GM23338 (cell line): Measurements from ENCODE around the gene PSMD8. TPM values are rescaled to one million over a fixed set of nuclear protein-coding genes. Genes with fewer than 3 reads are reported as not detected.

ENCODE experiments used
- ATAC-seq: fragments of 200-7000 bp; cut with Tn5 transposase; 3 replicates; pipeline ENCODE4 v1.9.1; 2020
- DNase-seq: peaks from one replicate; pipeline ENCODE4 v3.0.0-alpha.2; 2015; ENCODE audit warnings: low spot score
- H2AFZ ChIP-seq: fragments of 200-600 bp; sonication (generic); 2 replicates; pipeline ENCODE4 v1.8.0; 2016; ENCODE audit warnings: antibody characterized with exemption, mild to moderate bottlenecking, moderate library complexity
- H3F3A ChIP-seq: fragments of 200-600 bp; sonication (generic); replicated peaks from 2 replicates; pipeline ENCODE4 v1.8.0; 2017; ENCODE audit warnings: antibody characterized with exemption, mixed run types, low read depth
- H3K27ac ChIP-seq: fragments of 200-600 bp; sonication (generic); 2 replicates; pipeline ENCODE4 v1.6.1; 2016; ENCODE audit warnings: low read depth
- H3K27me3 ChIP-seq: fragments of 200-600 bp; sonication (generic); 2 replicates; pipeline ENCODE4 v1.8.0; 2016; ENCODE audit warnings: mild to moderate bottlenecking, mixed run types, moderate library complexity; ENCODE audit not compliant: insufficient read depth
- H3K36me3 ChIP-seq: fragments of 200-600 bp; sonication (generic); 2 replicates; pipeline ENCODE4 v1.8.0; 2016; ENCODE audit warnings: mild to moderate bottlenecking; ENCODE audit not compliant: insufficient read depth
- H3K4me1 ChIP-seq: fragments of 200-600 bp; sonication (generic); 2 replicates; pipeline ENCODE4 v1.8.0; 2016; ENCODE audit warnings: mild to moderate bottlenecking, moderate library complexity; ENCODE audit not compliant: insufficient read depth
- H3K4me2 ChIP-seq: fragments of 200-600 bp; sonication (generic); 2 replicates; pipeline ENCODE4 v1.7.1; 2017; ENCODE audit warnings: mixed run types
- H3K4me3 ChIP-seq: fragments of 200-600 bp; sonication (generic); 2 replicates; pipeline ENCODE4 v1.6.1; 2016; ENCODE audit warnings: mixed run types
- H3K79me2 ChIP-seq: fragments of 200-600 bp; sonication (generic); replicated peaks from 2 replicates; pipeline ENCODE4 v1.8.0; 2017; ENCODE audit warnings: mild to moderate bottlenecking; ENCODE audit not compliant: insufficient read depth
- H3K9me2 ChIP-seq: fragments of 200-600 bp; sonication (generic); 2 replicates; pipeline ENCODE4 v1.8.0; 2017; ENCODE audit not compliant: insufficient read depth
- H4K20me1 ChIP-seq: fragments of 200-600 bp; sonication (generic); replicated peaks from 2 replicates; pipeline ENCODE4 v1.8.0; 2017; ENCODE audit warnings: mild to moderate bottlenecking; ENCODE audit not compliant: insufficient read depth
- H3K27ac Mint-ChIP-seq: 2 replicates; pipeline ENCODE4 v1.8.0; 2020; ENCODE audit warnings: inconsistent platforms, mild to moderate bottlenecking, moderate library complexity, mixed read lengths
- H3K27me3 Mint-ChIP-seq: 3 replicates; pipeline ENCODE4 v1.8.0; 2022; ENCODE audit warnings: low read depth, mild to moderate bottlenecking, moderate library complexity, mixed read lengths, inconsistent platforms; ENCODE audit not compliant: insufficient read depth, poor library complexity
- H3K36me3 Mint-ChIP-seq: 3 replicates; pipeline ENCODE4 v1.8.0; 2021; ENCODE audit warnings: low read depth, mild to moderate bottlenecking, inconsistent platforms, moderate library complexity, mixed read lengths
- H3K4me1 Mint-ChIP-seq: 3 replicates; pipeline ENCODE4 v1.8.0; 2020; ENCODE audit warnings: mild to moderate bottlenecking, inconsistent platforms, mixed read lengths
- H3K4me3 Mint-ChIP-seq: 3 replicates; pipeline ENCODE4 v1.8.0; 2021; ENCODE audit warnings: moderate library complexity, mild to moderate bottlenecking, inconsistent platforms, mixed read lengths
- H3K9me3 Mint-ChIP-seq: 3 replicates; pipeline ENCODE4 v1.8.0; 2020; ENCODE audit warnings: moderate library complexity, mild to moderate bottlenecking, inconsistent platforms, mixed read lengths
- EZH2 ChIP-seq: fragments of 200-600 bp; sonication (generic); IDR thresholded peaks from one replicate; pipeline ENCODE4 v1.8.0; 2017; ENCODE audit warnings: antibody characterized with exemption, mild to moderate bottlenecking, low read depth; ENCODE audit not compliant: unreplicated experiment
- EZH2phosphoT487 ChIP-seq: fragments of 200-600 bp; sonication (generic); IDR thresholded peaks from one replicate; pipeline ENCODE4 v1.8.1; 2018; ENCODE audit warnings: antibody characterized with exemption; ENCODE audit not compliant: unreplicated experiment
- JUNB ChIP-seq: IDR thresholded peaks from one replicate; pipeline ENCODE4 v1.6.1; 2016; ENCODE audit warnings: antibody characterized with exemption; ENCODE audit not compliant: unreplicated experiment
- NANOG ChIP-seq: IDR thresholded peaks from 2 replicates; pipeline ENCODE4 v1.6.1; 2016; ENCODE audit warnings: antibody characterized with exemption, borderline replicate concordance
- STAT1 ChIP-seq: IDR thresholded peaks from one replicate; pipeline ENCODE4 v1.6.1; 2016; ENCODE audit warnings: antibody characterized with exemption; ENCODE audit not compliant: unreplicated experiment
- ZNF114 ChIP-seq: fragments of 250-450 bp; sonication (Bioruptor Pico); IDR thresholded peaks from 2 replicates; pipeline ENCODE4 v1.5.0; 2020; ENCODE audit warnings: mild to moderate bottlenecking, moderate library complexity
- ZNF331 ChIP-seq: fragments of 250-450 bp; sonication (Bioruptor Pico); IDR thresholded peaks from 2 replicates; pipeline ENCODE4 v1.5.0; 2020; ENCODE audit warnings: low read depth, mild to moderate bottlenecking, moderate library complexity
- polyA plus RNA-seq: library from polyadenylated mRNA; unstranded; fragments of >200 nt; fragmentation: Nextera tagmentation; extraction: Ambion mirVana; gene quantifications from 2 replicates; pipeline ENCODE4 v1.2.1, GENCODE V29; 2016
- total RNA-seq: library from RNA; depleted of rRNA; stranded (reverse); fragments of >200 nt; shearing (Covaris generic); gene quantifications from 2 replicates; pipeline ENCODE4 v1.2.3, GENCODE V29; 2014
- TF ChIP-seq, protein P1 (sequence below): IDR thresholded peaks from 2 replicates; pipeline ENCODE4 v1.6.1; 2016; ENCODE audit warnings: antibody characterized with exemption
- TF ChIP-seq, protein P2 (sequence below), 2 experiments: fragments of 200-600 bp in 1 of 2; sonication (generic) in 1 of 2; conservative IDR thresholded peaks; 2 replicates each; pipeline versions ENCODE4 v1.5.1 to v1.6.1; 2016 to 2017; ENCODE audit warnings: antibody characterized with exemption in 2 of 2, low read depth in 2 of 2, mild to moderate bottlenecking in 2 of 2, moderate library complexity in 1 of 2
- TF ChIP-seq, protein P3 (sequence below): fragments of 250-450 bp; sonication (Bioruptor Pico); IDR thresholded peaks from 2 replicates; pipeline ENCODE4 v1.5.0; 2020; ENCODE audit warnings: mild to moderate bottlenecking, moderate library complexity
- TF ChIP-seq, protein P4 (sequence below): IDR thresholded peaks from one replicate; pipeline ENCODE4 v1.6.1; 2018; ENCODE audit warnings: antibody characterized with exemption; ENCODE audit not compliant: unreplicated experiment

Gene PSMD8
- total and polyA plus RNA-seq, 2 experiments from 2014 or later: 129 to 241 TPM

DNA sequence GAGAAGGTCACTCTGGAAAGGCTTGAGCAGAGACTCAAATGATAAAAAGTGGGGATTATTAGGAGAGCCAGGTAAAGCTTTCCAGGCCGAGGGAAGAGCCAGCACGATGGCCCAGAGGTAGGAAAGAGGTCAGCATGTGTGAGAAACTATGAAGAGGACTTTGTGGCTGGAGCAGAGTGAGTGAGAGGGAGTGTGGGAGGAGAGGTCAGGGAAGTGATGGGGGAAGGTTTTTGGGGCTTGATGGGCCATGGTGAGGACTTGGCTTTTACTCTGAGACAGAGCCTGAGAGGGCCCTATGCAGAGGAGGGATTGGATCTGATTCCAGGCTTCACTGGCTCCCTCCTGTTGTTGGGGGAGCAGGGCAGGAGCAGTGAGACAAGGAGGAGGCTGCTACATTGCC is 33.4 kb upstream of the PSMD8 start:
- H3K9me2 ChIP-seq: no peaks in the 10 kb centered on the region
- Mint-ChIP-seq H3K27me3 (peaks cover 13% of the 10 kb centered on the region), H3K4me3 (no peak overlapping the region), H3K9me3 (no peaks in the 10 kb centered on the region), H3K36me3 (no peaks in the 10 kb centered on the region; the same call in 2 of the 3 replicates), H3K4me1 (peaks cover 12% of the 10 kb centered on the region), H3K27ac (no peak overlapping the region)
- no peaks in the 10 kb centered on the region for H3F3A ChIP-seq
- no peak overlapping the region for H2AFZ ChIP-seq
- no peaks in the 10 kb centered on the region for H3K27me3 ChIP-seq
- TF ChIP-seq EZH2 (no peak), EZH2phosphoT487 (no peak), ZNF114 (CRISPR knock-in tag) (no peak), NANOG (no peak), STAT1 (no peak), JUNB (no peak), ZNF331 (CRISPR knock-in tag) (no peak)
- TF ChIP-seq, protein P1, sequence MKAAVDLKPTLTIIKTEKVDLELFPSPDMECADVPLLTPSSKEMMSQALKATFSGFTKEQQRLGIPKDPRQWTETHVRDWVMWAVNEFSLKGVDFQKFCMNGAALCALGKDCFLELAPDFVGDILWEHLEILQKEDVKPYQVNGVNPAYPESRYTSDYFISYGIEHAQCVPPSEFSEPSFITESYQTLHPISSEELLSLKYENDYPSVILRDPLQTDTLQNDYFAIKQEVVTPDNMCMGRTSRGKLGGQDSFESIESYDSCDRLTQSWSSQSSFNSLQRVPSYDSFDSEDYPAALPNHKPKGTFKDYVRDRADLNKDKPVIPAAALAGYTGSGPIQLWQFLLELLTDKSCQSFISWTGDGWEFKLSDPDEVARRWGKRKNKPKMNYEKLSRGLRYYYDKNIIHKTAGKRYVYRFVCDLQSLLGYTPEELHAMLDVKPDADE: no peak
- TF ChIP-seq, protein P2, sequence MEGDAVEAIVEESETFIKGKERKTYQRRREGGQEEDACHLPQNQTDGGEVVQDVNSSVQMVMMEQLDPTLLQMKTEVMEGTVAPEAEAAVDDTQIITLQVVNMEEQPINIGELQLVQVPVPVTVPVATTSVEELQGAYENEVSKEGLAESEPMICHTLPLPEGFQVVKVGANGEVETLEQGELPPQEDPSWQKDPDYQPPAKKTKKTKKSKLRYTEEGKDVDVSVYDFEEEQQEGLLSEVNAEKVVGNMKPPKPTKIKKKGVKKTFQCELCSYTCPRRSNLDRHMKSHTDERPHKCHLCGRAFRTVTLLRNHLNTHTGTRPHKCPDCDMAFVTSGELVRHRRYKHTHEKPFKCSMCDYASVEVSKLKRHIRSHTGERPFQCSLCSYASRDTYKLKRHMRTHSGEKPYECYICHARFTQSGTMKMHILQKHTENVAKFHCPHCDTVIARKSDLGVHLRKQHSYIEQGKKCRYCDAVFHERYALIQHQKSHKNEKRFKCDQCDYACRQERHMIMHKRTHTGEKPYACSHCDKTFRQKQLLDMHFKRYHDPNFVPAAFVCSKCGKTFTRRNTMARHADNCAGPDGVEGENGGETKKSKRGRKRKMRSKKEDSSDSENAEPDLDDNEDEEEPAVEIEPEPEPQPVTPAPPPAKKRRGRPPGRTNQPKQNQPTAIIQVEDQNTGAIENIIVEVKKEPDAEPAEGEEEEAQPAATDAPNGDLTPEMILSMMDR (conservative IDR thresholded peaks at IDR 0.05; ENCODE audit: low read depth in 2 of 2): no peak
- TF ChIP-seq, protein P3, sequence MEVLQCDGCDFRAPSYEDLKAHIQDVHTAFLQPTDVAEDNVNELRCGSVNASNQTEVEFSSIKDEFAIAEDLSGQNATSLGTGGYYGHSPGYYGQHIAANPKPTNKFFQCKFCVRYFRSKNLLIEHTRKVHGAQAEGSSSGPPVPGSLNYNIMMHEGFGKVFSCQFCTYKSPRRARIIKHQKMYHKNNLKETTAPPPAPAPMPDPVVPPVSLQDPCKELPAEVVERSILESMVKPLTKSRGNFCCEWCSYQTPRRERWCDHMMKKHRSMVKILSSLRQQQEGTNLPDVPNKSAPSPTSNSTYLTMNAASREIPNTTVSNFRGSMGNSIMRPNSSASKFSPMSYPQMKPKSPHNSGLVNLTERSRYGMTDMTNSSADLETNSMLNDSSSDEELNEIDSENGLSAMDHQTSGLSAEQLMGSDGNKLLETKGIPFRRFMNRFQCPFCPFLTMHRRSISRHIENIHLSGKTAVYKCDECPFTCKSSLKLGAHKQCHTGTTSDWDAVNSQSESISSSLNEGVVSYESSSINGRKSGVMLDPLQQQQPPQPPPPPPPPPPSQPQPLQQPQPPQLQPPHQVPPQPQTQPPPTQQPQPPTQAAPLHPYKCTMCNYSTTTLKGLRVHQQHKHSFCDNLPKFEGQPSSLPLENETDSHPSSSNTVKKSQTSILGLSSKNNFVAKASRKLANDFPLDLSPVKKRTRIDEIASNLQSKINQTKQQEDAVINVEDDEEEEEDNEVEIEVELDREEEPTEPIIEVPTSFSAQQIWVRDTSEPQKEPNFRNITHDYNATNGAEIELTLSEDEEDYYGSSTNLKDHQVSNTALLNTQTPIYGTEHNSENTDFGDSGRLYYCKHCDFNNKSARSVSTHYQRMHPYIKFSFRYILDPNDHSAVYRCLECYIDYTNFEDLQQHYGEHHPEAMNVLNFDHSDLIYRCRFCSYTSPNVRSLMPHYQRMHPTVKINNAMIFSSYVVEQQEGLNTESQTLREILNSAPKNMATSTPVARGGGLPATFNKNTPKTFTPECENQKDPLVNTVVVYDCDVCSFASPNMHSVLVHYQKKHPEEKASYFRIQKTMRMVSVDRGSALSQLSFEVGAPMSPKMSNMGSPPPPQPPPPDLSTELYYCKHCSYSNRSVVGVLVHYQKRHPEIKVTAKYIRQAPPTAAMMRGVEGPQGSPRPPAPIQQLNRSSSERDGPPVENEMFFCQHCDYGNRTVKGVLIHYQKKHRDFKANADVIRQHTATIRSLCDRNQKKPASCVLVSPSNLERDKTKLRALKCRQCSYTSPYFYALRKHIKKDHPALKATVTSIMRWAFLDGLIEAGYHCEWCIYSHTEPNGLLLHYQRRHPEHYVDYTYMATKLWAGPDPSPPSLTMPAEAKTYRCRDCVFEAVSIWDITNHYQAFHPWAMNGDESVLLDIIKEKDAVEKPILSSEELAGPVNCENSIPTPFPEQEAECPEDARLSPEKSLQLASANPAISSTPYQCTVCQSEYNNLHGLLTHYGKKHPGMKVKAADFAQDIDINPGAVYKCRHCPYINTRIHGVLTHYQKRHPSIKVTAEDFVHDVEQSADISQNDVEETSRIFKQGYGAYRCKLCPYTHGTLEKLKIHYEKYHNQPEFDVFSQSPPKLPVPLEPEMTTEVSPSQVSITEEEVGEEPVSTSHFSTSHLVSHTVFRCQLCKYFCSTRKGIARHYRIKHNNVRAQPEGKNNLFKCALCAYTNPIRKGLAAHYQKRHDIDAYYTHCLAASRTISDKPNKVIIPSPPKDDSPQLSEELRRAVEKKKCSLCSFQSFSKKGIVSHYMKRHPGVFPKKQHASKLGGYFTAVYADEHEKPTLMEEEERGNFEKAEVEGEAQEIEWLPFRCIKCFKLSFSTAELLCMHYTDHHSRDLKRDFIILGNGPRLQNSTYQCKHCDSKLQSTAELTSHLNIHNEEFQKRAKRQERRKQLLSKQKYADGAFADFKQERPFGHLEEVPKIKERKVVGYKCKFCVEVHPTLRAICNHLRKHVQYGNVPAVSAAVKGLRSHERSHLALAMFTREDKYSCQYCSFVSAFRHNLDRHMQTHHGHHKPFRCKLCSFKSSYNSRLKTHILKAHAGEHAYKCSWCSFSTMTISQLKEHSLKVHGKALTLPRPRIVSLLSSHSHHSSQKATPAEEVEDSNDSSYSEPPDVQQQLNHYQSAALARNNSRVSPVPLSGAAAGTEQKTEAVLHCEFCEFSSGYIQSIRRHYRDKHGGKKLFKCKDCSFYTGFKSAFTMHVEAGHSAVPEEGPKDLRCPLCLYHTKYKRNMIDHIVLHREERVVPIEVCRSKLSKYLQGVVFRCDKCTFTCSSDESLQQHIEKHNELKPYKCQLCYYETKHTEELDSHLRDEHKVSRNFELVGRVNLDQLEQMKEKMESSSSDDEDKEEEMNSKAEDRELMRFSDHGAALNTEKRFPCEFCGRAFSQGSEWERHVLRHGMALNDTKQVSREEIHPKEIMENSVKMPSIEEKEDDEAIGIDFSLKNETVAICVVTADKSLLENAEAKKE (CRISPR knock-in tag): no peak
- TF ChIP-seq, protein P4, sequence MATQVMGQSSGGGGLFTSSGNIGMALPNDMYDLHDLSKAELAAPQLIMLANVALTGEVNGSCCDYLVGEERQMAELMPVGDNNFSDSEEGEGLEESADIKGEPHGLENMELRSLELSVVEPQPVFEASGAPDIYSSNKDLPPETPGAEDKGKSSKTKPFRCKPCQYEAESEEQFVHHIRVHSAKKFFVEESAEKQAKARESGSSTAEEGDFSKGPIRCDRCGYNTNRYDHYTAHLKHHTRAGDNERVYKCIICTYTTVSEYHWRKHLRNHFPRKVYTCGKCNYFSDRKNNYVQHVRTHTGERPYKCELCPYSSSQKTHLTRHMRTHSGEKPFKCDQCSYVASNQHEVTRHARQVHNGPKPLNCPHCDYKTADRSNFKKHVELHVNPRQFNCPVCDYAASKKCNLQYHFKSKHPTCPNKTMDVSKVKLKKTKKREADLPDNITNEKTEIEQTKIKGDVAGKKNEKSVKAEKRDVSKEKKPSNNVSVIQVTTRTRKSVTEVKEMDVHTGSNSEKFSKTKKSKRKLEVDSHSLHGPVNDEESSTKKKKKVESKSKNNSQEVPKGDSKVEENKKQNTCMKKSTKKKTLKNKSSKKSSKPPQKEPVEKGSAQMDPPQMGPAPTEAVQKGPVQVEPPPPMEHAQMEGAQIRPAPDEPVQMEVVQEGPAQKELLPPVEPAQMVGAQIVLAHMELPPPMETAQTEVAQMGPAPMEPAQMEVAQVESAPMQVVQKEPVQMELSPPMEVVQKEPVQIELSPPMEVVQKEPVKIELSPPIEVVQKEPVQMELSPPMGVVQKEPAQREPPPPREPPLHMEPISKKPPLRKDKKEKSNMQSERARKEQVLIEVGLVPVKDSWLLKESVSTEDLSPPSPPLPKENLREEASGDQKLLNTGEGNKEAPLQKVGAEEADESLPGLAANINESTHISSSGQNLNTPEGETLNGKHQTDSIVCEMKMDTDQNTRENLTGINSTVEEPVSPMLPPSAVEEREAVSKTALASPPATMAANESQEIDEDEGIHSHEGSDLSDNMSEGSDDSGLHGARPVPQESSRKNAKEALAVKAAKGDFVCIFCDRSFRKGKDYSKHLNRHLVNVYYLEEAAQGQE: no peak
- H3K79me2 ChIP-seq: no peaks in the 10 kb centered on the region
- peaks cover 10% of the 10 kb centered on the region; the same call in 1 of the 2 replicates for H3K4me1 ChIP-seq
- no peak overlapping the region for H3K4me3 ChIP-seq
- no peak for ATAC-seq
- no peak overlapping the region for H3K27ac ChIP-seq
- no peaks in the 10 kb centered on the region for H4K20me1 ChIP-seq
- no peak for DNase-seq
- H3K4me2 ChIP-seq: no peak overlapping the region
- H3K36me3 ChIP-seq: no peaks in the 10 kb centered on the region; the same call in 1 of the 2 replicates
